ENCODE measurements around the gene ANKS1A.

Gene ANKS1A

DNA sequence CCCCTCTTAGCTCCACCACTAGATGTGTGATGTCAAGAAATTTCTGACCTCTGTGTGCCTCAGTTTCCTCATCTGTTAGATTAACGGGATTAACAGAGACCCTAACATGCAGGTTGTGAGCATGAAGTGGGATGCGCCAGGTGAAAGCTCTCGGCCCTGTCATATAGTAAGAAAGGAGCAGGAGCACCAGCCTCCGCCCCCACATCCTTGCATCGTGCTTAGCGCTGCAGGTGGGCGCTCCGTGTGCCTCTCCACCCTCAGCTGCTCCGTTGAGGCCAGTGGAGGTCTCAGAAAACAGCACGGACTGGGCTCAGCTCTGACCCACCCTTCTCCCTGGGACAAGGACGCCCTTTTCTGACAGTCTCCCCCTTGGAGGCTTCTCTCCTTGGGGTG, 188.7 kb downstream of the ANKS1A start:
- Histone ChIP-seq H3K36me3 (ENCODE audit: control insufficient read depth, low read length) (no peaks in the 10 kb centered on the region), H3K9me2 (replicated peaks; ENCODE audit: control insufficient read depth, low read length) (no peaks in the 10 kb centered on the region), H3K27ac (ENCODE audit: low read depth, low read length) (no peak overlapping the region), H3F3A (ENCODE audit: control insufficient read depth, insufficient read depth) (no peaks in the 10 kb centered on the region), H3K4me2 (ENCODE audit: low read length) (no peak overlapping the region), H3K9me3 (ENCODE audit: control insufficient read depth, insufficient read depth, low read length) (no peaks in the 10 kb centered on the region), H4K20me1 (ENCODE audit: control insufficient read depth, insufficient read depth, low read depth, low read length) (no peaks in the 10 kb centered on the region), H3K79me2 (ENCODE audit: control insufficient read depth, low read length) (no peaks in the 10 kb centered on the region), H3K4me3 (ENCODE audit: low read length) (no peak overlapping the region), H3K27me3 (ENCODE audit: control insufficient read depth, low read length) (no peaks in the 10 kb centered on the region), H3K4me1 (ENCODE audit: control insufficient read depth, low read length) (no peaks in the 10 kb centered on the region)
- TF ChIP-seq EZH2phosphoT487 (IDR thresholded peaks at IDR 0.05; ENCODE audit: borderline replicate concordance, low read length), result no peak
- TF ChIP-seq, protein P1, sequence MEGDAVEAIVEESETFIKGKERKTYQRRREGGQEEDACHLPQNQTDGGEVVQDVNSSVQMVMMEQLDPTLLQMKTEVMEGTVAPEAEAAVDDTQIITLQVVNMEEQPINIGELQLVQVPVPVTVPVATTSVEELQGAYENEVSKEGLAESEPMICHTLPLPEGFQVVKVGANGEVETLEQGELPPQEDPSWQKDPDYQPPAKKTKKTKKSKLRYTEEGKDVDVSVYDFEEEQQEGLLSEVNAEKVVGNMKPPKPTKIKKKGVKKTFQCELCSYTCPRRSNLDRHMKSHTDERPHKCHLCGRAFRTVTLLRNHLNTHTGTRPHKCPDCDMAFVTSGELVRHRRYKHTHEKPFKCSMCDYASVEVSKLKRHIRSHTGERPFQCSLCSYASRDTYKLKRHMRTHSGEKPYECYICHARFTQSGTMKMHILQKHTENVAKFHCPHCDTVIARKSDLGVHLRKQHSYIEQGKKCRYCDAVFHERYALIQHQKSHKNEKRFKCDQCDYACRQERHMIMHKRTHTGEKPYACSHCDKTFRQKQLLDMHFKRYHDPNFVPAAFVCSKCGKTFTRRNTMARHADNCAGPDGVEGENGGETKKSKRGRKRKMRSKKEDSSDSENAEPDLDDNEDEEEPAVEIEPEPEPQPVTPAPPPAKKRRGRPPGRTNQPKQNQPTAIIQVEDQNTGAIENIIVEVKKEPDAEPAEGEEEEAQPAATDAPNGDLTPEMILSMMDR (IDR thresholded peaks at IDR 0.05; ENCODE audit: low read depth, low read length, poor library complexity, severe bottlenecking), result no peak

- Histone ChIP-seq H3K9me2 (replicated peaks; ENCODE audit: control insufficient read depth, low read length) (no peaks in the 10 kb centered on the region), H3K36me3 (ENCODE audit: control insufficient read depth, low read length) (no peaks in the 10 kb centered on the region), H3K27ac (ENCODE audit: low read depth, low read length) (no peak overlapping the region), H3F3A (ENCODE audit: control insufficient read depth, insufficient read depth) (no peaks in the 10 kb centered on the region), H3K4me1 (ENCODE audit: control insufficient read depth, low read length) (no peaks in the 10 kb centered on the region), H3K9me3 (ENCODE audit: control insufficient read depth, insufficient read depth, low read length) (no peaks in the 10 kb centered on the region), H3K4me2 (ENCODE audit: low read length) (no peak overlapping the region), H3K79me2 (ENCODE audit: control insufficient read depth, low read length) (no peaks in the 10 kb centered on the region), H3K4me3 (ENCODE audit: low read length) (no peak overlapping the region), H4K20me1 (ENCODE audit: control insufficient read depth, insufficient read depth, low read depth, low read length) (no peaks in the 10 kb centered on the region), H3K27me3 (ENCODE audit: control insufficient read depth, low read length) (no peaks in the 10 kb centered on the region)
- TF ChIP-seq EZH2phosphoT487 (IDR thresholded peaks at IDR 0.05; ENCODE audit: borderline replicate concordance, low read length), result no peak
- TF ChIP-seq, protein P1 (IDR thresholded peaks at IDR 0.05; ENCODE audit: low read depth, low read length, poor library complexity, severe bottlenecking), result no peak
Measured at GRCh38 chr6:35078226-35078850, 189.3 kb downstream of the ANKS1A start.

DNA sequence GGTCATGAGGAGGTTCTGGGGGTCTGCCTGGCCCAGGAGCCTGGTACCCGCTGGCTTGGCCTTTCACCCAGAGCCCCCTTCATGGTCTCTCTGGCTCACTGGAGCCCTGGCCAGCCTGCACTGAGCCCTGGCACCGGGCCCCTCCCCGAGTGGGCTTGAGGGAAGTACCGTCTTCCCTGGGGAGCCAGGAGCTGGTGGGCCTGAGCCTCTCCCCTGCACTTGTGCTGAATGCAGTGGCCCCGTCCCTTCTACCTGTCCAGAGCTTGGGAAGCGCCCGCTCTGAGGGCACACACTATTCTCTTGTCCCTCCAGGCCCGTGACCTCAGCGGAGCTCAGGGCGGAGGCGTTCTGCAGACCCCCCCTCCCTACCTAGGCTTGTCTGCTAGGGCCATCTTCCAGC, 189.8 kb downstream of the ANKS1A start:
- no peaks in the 10 kb centered on the region for H3K79me2 ChIP-seq (ENCODE audit: control insufficient read depth, low read length)

More for the DNA sequence above, 189.8 kb downstream of the ANKS1A start:
- TF ChIP-seq, protein P1 (IDR thresholded peaks at IDR 0.05; ENCODE audit: low read depth, low read length, poor library complexity, severe bottlenecking), result no peak
- TF ChIP-seq EZH2phosphoT487 (IDR thresholded peaks at IDR 0.05; ENCODE audit: borderline replicate concordance, low read length), result no peak
- Histone ChIP-seq H3K4me3 (ENCODE audit: low read length) (no peak overlapping the region), H3K27me3 (ENCODE audit: control insufficient read depth, low read length) (no peaks in the 10 kb centered on the region), H3K9me2 (replicated peaks; ENCODE audit: control insufficient read depth, low read length) (no peaks in the 10 kb centered on the region), H3F3A (ENCODE audit: control insufficient read depth, insufficient read depth) (no peaks in the 10 kb centered on the region), H3K27ac (ENCODE audit: low read depth, low read length) (no peak overlapping the region), H3K36me3 (ENCODE audit: control insufficient read depth, low read length) (no peaks in the 10 kb centered on the region), H3K9me3 (ENCODE audit: control insufficient read depth, insufficient read depth, low read length) (no peaks in the 10 kb centered on the region), H3K4me1 (ENCODE audit: control insufficient read depth, low read length) (no peaks in the 10 kb centered on the region), H3K4me2 (ENCODE audit: low read length) (no peak overlapping the region), H4K20me1 (ENCODE audit: control insufficient read depth, insufficient read depth, low read depth, low read length) (no peaks in the 10 kb centered on the region)
